Upper lobe of left lung (tissue), 6 donors: ENCODE measurements around the gene KRT85. TPM values are rescaled to one million over a fixed set of nuclear protein-coding genes. Genes with fewer than 3 reads are reported as not detected.
A peak's percentile ranks its signal among the peaks of the same experiment; 100 is the strongest.
"Not testable (repeated sequence)": the region's sequence is repeated elsewhere in the genome, so short reads cannot be mapped to it uniquely, and the experiment has no call there.

Source experiments
- ATAC-seq, 2 donors: fragments of 200-7000 bp; cut with Tn5 transposase; one replicate each; pipeline ENCODE4 v1.9.1; 2022; ENCODE audit warnings: mild to moderate bottlenecking in 2 of 2, moderate library complexity in 2 of 2; ENCODE audit not compliant: low FRiP score in 2 of 2
- DNase-seq, 2 donors: peaks; one replicate each; pipeline ENCODE4 v3.0.0-alpha.2; 2019 to 2020
- H3K27ac ChIP-seq, 4 donors: fragments of 200-600 bp; sonication (generic); one replicate each; pipeline ENCODE4 v1.5.1; 2016 to 2019
- H3K27me3 ChIP-seq, 4 donors: fragments of 200-600 bp; sonication (generic); one replicate each; pipeline ENCODE4 v1.5.1; 2017 to 2019
- H3K36me3 ChIP-seq, 4 donors: fragments of 200-600 bp; sonication (generic); one replicate each; pipeline ENCODE4 v1.5.1; 2016 to 2019
- H3K4me1 ChIP-seq, 4 donors: fragments of 200-600 bp; sonication (generic); one replicate each; pipeline ENCODE4 v1.5.1; 2018 to 2019
- H3K4me3 ChIP-seq, 4 donors: fragments of 200-600 bp; sonication (generic); one replicate each; pipeline ENCODE4 v1.5.1; 2017 to 2019; ENCODE audit warnings: mild to moderate bottlenecking in 2 of 4, moderate library complexity in 1 of 4
- H3K9me3 ChIP-seq, 4 donors: fragments of 200-600 bp; sonication (generic); one replicate each; pipeline ENCODE4 v1.5.1; 2018 to 2019
- CTCF ChIP-seq, 6 experiments: fragments of 450-650 bp in 4 of 6; fragments of 200-600 bp in 2 of 6; sonication (generic) in 2 of 6; IDR thresholded peaks; one replicate each; pipeline ENCODE4 v1.5.1; 2016 to 2019; ENCODE audit warnings: antibody characterized with exemption in 6 of 6
- EP300 ChIP-seq, 4 donors: sonication (generic); formaldehyde crosslinking; IDR thresholded peaks; one replicate each; pipeline ENCODE4 v1.5.1; 2017; ENCODE audit warnings: antibody characterized with exemption in 4 of 4, control low read depth in 2 of 4
- POLR2A ChIP-seq, 4 donors: fragments of 450-650 bp; IDR thresholded peaks; one replicate each; pipeline ENCODE4 v1.5.1; 2016 to 2017; ENCODE audit warnings: antibody characterized with exemption in 4 of 4, mild to moderate bottlenecking in 2 of 4
- POLR2AphosphoS5 ChIP-seq, 2 donors: sonication (generic); formaldehyde crosslinking; IDR thresholded peaks; one replicate each; pipeline ENCODE4 v1.5.1; 2017; ENCODE audit warnings: antibody characterized with exemption in 2 of 2
- WGBS, 2 donors: methylation state at CpG; one replicate each; pipeline ENCODE4 v1.1.5; 2017 to 2018; 5-methylcytosine and 5-hydroxymethylcytosine counted together
- total RNA-seq, 6 donors: library from RNA; depleted of rRNA in 4 of 6; stranded (reverse); fragments of >200 nt in 4 of 6; gene quantifications; one replicate each; pipeline versions ENCODE4 v1.1.0 to v1.2.1, GENCODE V29; 2016 to 2021
- donor health status: DM: no; HTN: no; CAD: no; lungs with moderate emphysema.
- donor health status: DM: no; HTN: yes; CAD: no; lungs with severe emphysema.

Gene KRT85
- total RNA-seq, 6 donors from 2014 or later: not detected

GRCh38 chr12:52317468-52318052 is 49.7 kb downstream of the KRT85 start:
- TF ChIP-seq EP300 (IDR thresholded peaks at IDR 0.05): no peak
- TF ChIP-seq POLR2AphosphoS5 (IDR thresholded peaks at IDR 0.05): no peak
- no peak for TF ChIP-seq POLR2A (IDR thresholded peaks at IDR 0.05)
- TF ChIP-seq CTCF (IDR thresholded peaks at IDR 0.05): no peak
- peak in 1 of 2 donors; percentile 46 for DNase-seq
- H3K27me3 ChIP-seq: peaks cover 0 to 8% (median 2%) of the 10 kb centered on the region in 4 donors

GRCh38 chr12:52316701-52317100 is 50.6 kb downstream of the KRT85 start:
- Histone ChIP-seq H3K9me3 (no peaks in the 10 kb centered on the region), H3K4me1 (no peaks in the 10 kb centered on the region), H3K27ac (no peak overlapping the region), H3K27me3 (peaks cover 0 to 8% (median 2%) of the 10 kb centered on the region in 4 donors), H3K36me3 (no peaks in the 10 kb centered on the region), H3K4me3 (no peak overlapping the region)
- no peak for TF ChIP-seq EP300 (IDR thresholded peaks at IDR 0.05)
- DNase-seq: peak in 1 of 2 donors; percentile 35
- no peak for ATAC-seq
- WGBS, 2 donors: 93 to 100% methylated on average over 3 to 11 of the region's 11 CpGs

More at GRCh38 chr12:52317468-52318052, 49.7 kb downstream of the KRT85 start:
- Histone ChIP-seq H3K27ac (no peak overlapping the region), H3K9me3 (no peaks in the 10 kb centered on the region), H3K4me3 (no peak overlapping the region), H3K36me3 (no peaks in the 10 kb centered on the region), H3K4me1 (no peaks in the 10 kb centered on the region)
- no peak for ATAC-seq
- 80 to 85% methylated on average over 8 to 11 of the region's 12 CpGs for WGBS, 2 donors

GRCh38 chr12:52316290-52316689 is 51.0 kb downstream of the KRT85 start:
- no peaks in the 10 kb centered on the region for H3K4me1 ChIP-seq
- WGBS, 2 donors: 72 to 90% methylated on average over 8 to 9 of the region's 9 CpGs
- H3K4me3 ChIP-seq: no peak overlapping the region
- H3K9me3 ChIP-seq: no peaks in the 10 kb centered on the region
- H3K27ac ChIP-seq: no peak overlapping the region
- H3K27me3 ChIP-seq: peaks cover 0 to 6% (median 2%) of the 10 kb centered on the region in 4 donors
- H3K36me3 ChIP-seq: no peaks in the 10 kb centered on the region
- DNase-seq: no peak
- no peak for ATAC-seq
- TF ChIP-seq POLR2A (IDR thresholded peaks at IDR 0.05): no peak

GRCh38 chr12:52315721-52316120 is 51.6 kb downstream of the KRT85 start:
- H3K4me1 ChIP-seq, ATAC-seq, H3K9me3 ChIP-seq, H3K27ac ChIP-seq, H3K4me3 ChIP-seq, H3K27me3 ChIP-seq, H3K36me3 ChIP-seq: not testable (repeated sequence)
- 59 to 64% methylated on average over 7 to 9 of the region's 9 CpGs for WGBS, 2 donors
- peak in 1 of 2 donors; percentile 45 for DNase-seq

GRCh38 chr12:52314511-52314910 is 52.8 kb downstream of the KRT85 start:
- peak in 1 of 2 donors; percentile 77 for DNase-seq
- no peaks in the 10 kb centered on the region for H3K27me3 ChIP-seq
- H3K36me3 ChIP-seq: no peaks in the 10 kb centered on the region
- TF ChIP-seq POLR2A (IDR thresholded peaks at IDR 0.05) (no peak), POLR2AphosphoS5 (IDR thresholded peaks at IDR 0.05) (no peak), EP300 (IDR thresholded peaks at IDR 0.05) (no peak), CTCF (IDR thresholded peaks at IDR 0.05) (no peak)
- H3K4me1 ChIP-seq: no peaks in the 10 kb centered on the region
- ATAC-seq: no peak
- no peaks in the 10 kb centered on the region for H3K9me3 ChIP-seq
- no peak overlapping the region for H3K27ac ChIP-seq
- whole genome bisulfite sequencing, 2 donors: 72 to 84% methylated on average over 11 to 12 of the region's 13 CpGs
- H3K4me3 ChIP-seq: no peak overlapping the region

- Histone ChIP-seq H3K4me1 (peaks cover 0 to 1% (median 0%) of the 10 kb centered on the region in 4 donors), H3K36me3 (no peaks in the 10 kb centered on the region), H3K27ac (no peak overlapping the region), H3K27me3 (no peaks in the 10 kb centered on the region), H3K4me3 (no peak overlapping the region), H3K9me3 (no peaks in the 10 kb centered on the region)
- 75 to 85% methylated on average over 8 to 9 of the region's 9 CpGs for WGBS, 2 donors
- no peak for TF ChIP-seq EP300 (IDR thresholded peaks at IDR 0.05)
- TF ChIP-seq CTCF (IDR thresholded peaks at IDR 0.05): no peak
- TF ChIP-seq POLR2A (IDR thresholded peaks at IDR 0.05): no peak
- no peak for TF ChIP-seq POLR2AphosphoS5 (IDR thresholded peaks at IDR 0.05)
- ATAC-seq (no peak), DNase-seq (no peak)
Measured at GRCh38 chr12:52313926-52314325, 53.4 kb downstream of the KRT85 start.
